H1 (cell line): Measurements from ENCODE around the gene CALM3. TPM values are rescaled to one million over a fixed set of nuclear protein-coding genes. Genes with fewer than 3 reads are reported as not detected.

Source experiments
- polyA plus RNA-seq, 7 experiments: library from polyadenylated mRNA; depleted of rRNA in 3 of 7; stranded (reverse) in 5 of 7; unstranded in 2 of 7; fragments of >200 nt in 5 of 7; fragments of 200-250 nt in 2 of 7; gene quantifications; 1 replicate in 5 of 7; 2 replicates in 1 of 7; 4 replicates in 1 of 7; pipeline versions ENCODE4 v1.2.1 to v1.2.3, GENCODE V29; 2011 to 2013; ENCODE audit warnings: missing spikeins in 2 of 7, mixed read lengths in 2 of 7
- total RNA-seq: library from RNA; stranded (reverse); fragmentation: NEBNext Ultra II Directional; extraction: Animal tissue kit (Norgen Biotek cat#: 25700); gene quantifications from 2 replicates; pipeline ENCODE4 v1.2.1, GENCODE V29; 2021

CALM3 gene
- total and polyA plus RNA-seq, 2 of the 8 experiments (the other 6 are each of a cell fraction or from before 2014, with no cell fraction given), result 315 to 326 TPM

Other genes starting within 250 kb of the CALM3 start
- gene CCDC8, start 187.8 kb upstream of the CALM3 start, total RNA-seq, result 13.6 and 15.1 TPM in 2 replicates
- gene CCDC8, start 187.8 kb upstream of the CALM3 start, polyA plus RNA-seq (2011; rRNA removed), result 4.9 and 6.6 TPM in 2 replicates
- gene PNMA8C, start 172.4 kb upstream of the CALM3 start, total RNA-seq, result 1.7 and 1.8 TPM in 2 replicates
- 0.46 and 0.53 TPM in 2 replicates for gene PNMA8C, start 172.4 kb upstream of the CALM3 start, polyA plus RNA-seq (2011; rRNA removed)
- 21.6 and 22.8 TPM in 2 replicates for gene PNMA8A, start 129.8 kb upstream of the CALM3 start, total RNA-seq
- gene PNMA8A, start 129.8 kb upstream of the CALM3 start, polyA plus RNA-seq (2011; rRNA removed), result 9.2 and 10.0 TPM in 2 replicates
- gene PNMA8B, start 105.5 kb upstream of the CALM3 start, total RNA-seq, result 1.2 and 1.4 TPM in 2 replicates
- 0.48 and 0.94 TPM in 2 replicates for gene PNMA8B, start 105.5 kb upstream of the CALM3 start, polyA plus RNA-seq (2011; rRNA removed)
- gene PTGIR, start 23.8 kb downstream of the CALM3 start, total RNA-seq, result not detected in 2 replicates
- 0.15 and 0.19 TPM in 2 replicates for gene PTGIR, start 23.8 kb downstream of the CALM3 start, polyA plus RNA-seq (2011; rRNA removed)
- not detected in 2 replicates for gene GNG8, start 34.9 kb downstream of the CALM3 start, total RNA-seq
- not detected in 2 replicates for gene GNG8, start 34.9 kb downstream of the CALM3 start, polyA plus RNA-seq (2011; rRNA removed)
- gene DACT3, start 59.9 kb downstream of the CALM3 start, total RNA-seq, result 1.5 and 2.0 TPM in 2 replicates
- 1.8 and 1.9 TPM in 2 replicates for gene DACT3, start 59.9 kb downstream of the CALM3 start, polyA plus RNA-seq (2011; rRNA removed)
- 63.8 and 73.1 TPM in 2 replicates for gene PRKD2, start 115.8 kb downstream of the CALM3 start, total RNA-seq
- gene PRKD2, start 115.8 kb downstream of the CALM3 start, polyA plus RNA-seq (2011; rRNA removed), result 24.4 and 34.9 TPM in 2 replicates
- 24.4 and 24.8 TPM in 2 replicates for gene FKRP, start 144.7 kb downstream of the CALM3 start, total RNA-seq
- gene FKRP, start 144.7 kb downstream of the CALM3 start, polyA plus RNA-seq (2011; rRNA removed), result 17.1 and 29.1 TPM in 2 replicates
- 120 and 124 TPM in 2 replicates for gene STRN4, start 145.1 kb downstream of the CALM3 start, total RNA-seq
- gene STRN4, start 145.1 kb downstream of the CALM3 start, polyA plus RNA-seq (2011; rRNA removed), result 187 and 298 TPM in 2 replicates
- 290 and 291 TPM in 2 replicates for gene SLC1A5, start 187.3 kb downstream of the CALM3 start, total RNA-seq
- 351 and 475 TPM in 2 replicates for gene SLC1A5, start 187.3 kb downstream of the CALM3 start, polyA plus RNA-seq (2011; rRNA removed)
- 195 and 205 TPM in 2 replicates for gene AP2S1, start 249.5 kb downstream of the CALM3 start, total RNA-seq
- gene AP2S1, start 249.5 kb downstream of the CALM3 start, polyA plus RNA-seq (2011; rRNA removed), result 211 and 314 TPM in 2 replicates